NCI-H1436 (cell line): Measurements from ENCODE around the gene GALR2.
"Not testable (repeated sequence)": the region's sequence is repeated elsewhere in the genome, so short reads cannot be mapped to it uniquely, and the experiment has no call there.

Experiments
- DNase-seq: peaks from one replicate; lab custom pipeline; 2025; lab: John Stamatoyannopoulos, UW

Gene GALR2

GRCh38 chr17:76050538-76051467, 23.8 kb upstream of the GALR2 start:
- no peak for DNase-seq

GRCh38 chr17:76051561-76051960, 23.0 kb upstream of the GALR2 start:
- no peak for DNase-seq

- no peak for DNase-seq
These were observed 21.1 kb upstream of the GALR2 start for GRCh38 chr17:76053246-76054111.

- no peak for DNase-seq
These were observed 20.5 kb upstream of the GALR2 start for GRCh38 chr17:76054112-76054476.

- DNase-seq, result no peak
These were observed 17.7 kb upstream of the GALR2 start for GRCh38 chr17:76056882-76057281.

GRCh38 chr17:76058264-76058663, 16.3 kb upstream of the GALR2 start:
- DNase-seq, result not testable (repeated sequence)

GRCh38 chr17:76063875-76064546, 10.6 kb upstream of the GALR2 start:
- DNase-seq, result no peak

- DNase-seq, result no peak
These were observed 8.8 kb upstream of the GALR2 start for GRCh38 chr17:76065775-76066174.

- no peak for DNase-seq
These were observed 2.9 kb upstream of the GALR2 start for GRCh38 chr17:76071531-76072147.

GRCh38 chr17:76072148-76072858, 2.3 kb upstream of the GALR2 start, which contains the start of gene SRP68:
Gene SRP68 (minus strand): TSS chr17:76072517. CDS start chr17:76072491, 26 bp downstream.
- peak; percentile 86 for DNase-seq

GRCh38 chr17:76075364-76076145, 974 bp downstream of the GALR2 start:
- no peak for DNase-seq

GRCh38 chr17:76076146-76076764, 1.7 kb downstream of the GALR2 start:
- DNase-seq, result no peak

- no peak for DNase-seq
These were observed 2.4 kb downstream of the GALR2 start for GRCh38 chr17:76076765-76077583.

- DNase-seq, result no peak
These were observed 3.1 kb downstream of the GALR2 start for GRCh38 chr17:76077584-76078110.

- DNase-seq, result not testable (repeated sequence)
These were observed 3.8 kb downstream of the GALR2 start for GRCh38 chr17:76078370-76078769.

GRCh38 chr17:76078860-76079534, 4.4 kb downstream of the GALR2 start, which contains the start of gene ZACN:
Gene ZACN (plus strand): TSS chr17:76079182. CDS start chr17:76079265, 83 bp downstream.
- peak; percentile 33 for DNase-seq

GRCh38 chr17:76079535-76079955, 5.0 kb downstream of the GALR2 start:
- DNase-seq, result no peak
